ENCODE measurements around the gene SRPK2.
"Not testable (repeated sequence)": the region's sequence is repeated elsewhere in the genome, so short reads cannot be mapped to it uniquely, and the experiment has no call there.

SRPK2 gene

DNA sequence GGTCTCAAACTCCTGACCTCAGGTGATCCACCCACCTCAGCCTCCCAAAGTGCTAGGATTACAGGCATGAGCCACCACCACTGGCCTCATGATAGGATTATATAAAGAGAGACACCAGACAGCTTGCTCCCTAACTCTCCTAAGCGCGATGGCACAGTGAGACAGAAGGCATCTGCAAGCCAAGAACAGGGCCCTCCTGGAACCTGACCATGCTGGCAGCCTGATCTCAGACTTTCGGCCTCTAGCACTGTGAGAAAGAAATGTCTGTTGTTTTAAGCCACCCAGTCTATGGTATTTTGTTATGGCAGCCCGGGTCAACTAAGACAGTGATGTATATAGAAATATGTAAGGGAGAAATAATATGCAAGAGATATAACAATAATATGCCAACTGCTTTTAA, 51.2 kb downstream of the SRPK2 start:
- Histone ChIP-seq H2AK5ac (ENCODE audit: low read depth, low read length) (no peak overlapping the region), H2AFZ (ENCODE audit: low read length) (no peak overlapping the region), H2BK5ac (ENCODE audit: low read length) (no peak overlapping the region), H3K27ac (replicated peaks; ENCODE audit: low read length) (no peak overlapping the region), H3K4ac (ENCODE audit: low read length) (no peak overlapping the region), H3K18ac (ENCODE audit: low read length) (no peak overlapping the region), H3K4me3 (ENCODE audit: low read length in 2 of 2) (no peak overlapping the region), H3K27me3 (ENCODE audit: control insufficient read depth in 3 of 3, insufficient read depth in 3 of 3, low read depth in 1 of 3, low read length in 3 of 3) (no peaks in the 10 kb centered on the region), H3K4me2 (ENCODE audit: insufficient read depth, low read length, poor library complexity, severe bottlenecking) (no peak overlapping the region), H2BK120ac (ENCODE audit: low read depth, low read length) (no peak overlapping the region), H2BK15ac (ENCODE audit: low read length) (no peak overlapping the region), H3K79me1 (ENCODE audit: low read depth, low read length) (peaks cover 3% of the 10 kb centered on the region), H4K8ac (ENCODE audit: low read depth, low read length) (no peak overlapping the region), H3K23ac (ENCODE audit: low read depth, low read length, poor library complexity) (peak overlapping the region; percentile 43), H2BK12ac (ENCODE audit: low read length) (no peak overlapping the region), H3K4me1 (ENCODE audit: control insufficient read depth in 2 of 2, insufficient read depth in 1 of 2, low read depth in 1 of 2, low read length in 2 of 2) (no peaks in the 10 kb centered on the region), H3K9me3 (replicated peaks in 1 of 2; ENCODE audit: control insufficient read depth in 2 of 2, insufficient read depth in 1 of 2, low read depth in 1 of 2, low read length in 2 of 2) (no peaks in the 10 kb centered on the region), H3K36me3 (replicated peaks in 1 of 2; ENCODE audit: control insufficient read depth in 2 of 2, insufficient read depth in 2 of 2, low read length in 2 of 2) (peaks cover 0 to 3% of the 10 kb centered on the region in 2 donors), H3K14ac (ENCODE audit: low read length) (no peak overlapping the region), H3K9ac (ENCODE audit: low read depth, low read length, poor library complexity) (no peak overlapping the region), H4K91ac (ENCODE audit: low read depth, low read length, poor library complexity) (no peak overlapping the region)
- no peak for DNase-seq (ENCODE audit: low spot score)
- no CpG with 5 or more reads among the region's 4 CpGs for WGBS, 2 donors (ENCODE audit: extremely low coverage in 2 of 2, insufficient read length in 2 of 2, insufficient replicate concordance in 1 of 2)

- no peak overlapping the region for H3K4me2 ChIP-seq (ENCODE audit: insufficient read depth, low read length, poor library complexity, severe bottlenecking)
- H3K18ac ChIP-seq (ENCODE audit: low read length): no peak overlapping the region
- H2BK5ac ChIP-seq (ENCODE audit: low read length): no peak overlapping the region
- no peak overlapping the region for H2BK15ac ChIP-seq (ENCODE audit: low read length)
- H2AK5ac ChIP-seq (ENCODE audit: low read depth, low read length): no peak overlapping the region
- H4K8ac ChIP-seq (ENCODE audit: low read depth, low read length): no peak overlapping the region
- peaks cover 0 to 3% of the 10 kb centered on the region in 2 donors for H3K36me3 ChIP-seq (replicated peaks in 1 of 2; ENCODE audit: control insufficient read depth in 2 of 2, insufficient read depth in 2 of 2, low read length in 2 of 2)
- H3K79me1 ChIP-seq (ENCODE audit: low read depth, low read length): peaks cover 3% of the 10 kb centered on the region
- H3K4me3 ChIP-seq (ENCODE audit: low read length in 2 of 2): no peak overlapping the region
- no peak overlapping the region for H3K4ac ChIP-seq (ENCODE audit: low read length)
- H2BK12ac ChIP-seq (ENCODE audit: low read length): no peak overlapping the region
- H3K23ac ChIP-seq (ENCODE audit: low read depth, low read length, poor library complexity): no peak overlapping the region
- H2AFZ ChIP-seq (ENCODE audit: low read length): no peak overlapping the region
- H4K91ac ChIP-seq (ENCODE audit: low read depth, low read length, poor library complexity): no peak overlapping the region
- H3K27ac ChIP-seq (replicated peaks; ENCODE audit: low read length): no peak overlapping the region
- no peak overlapping the region for H3K14ac ChIP-seq (ENCODE audit: low read length)
- no peak for DNase-seq (ENCODE audit: low spot score)
- no peaks in the 10 kb centered on the region for H3K27me3 ChIP-seq (ENCODE audit: control insufficient read depth in 3 of 3, insufficient read depth in 3 of 3, low read depth in 1 of 3, low read length in 3 of 3)
- no peaks in the 10 kb centered on the region for H3K9me3 ChIP-seq (replicated peaks in 1 of 2; ENCODE audit: control insufficient read depth in 2 of 2, insufficient read depth in 1 of 2, low read depth in 1 of 2, low read length in 2 of 2)
- no peak overlapping the region for H2BK120ac ChIP-seq (ENCODE audit: low read depth, low read length)
- no peaks in the 10 kb centered on the region for H3K4me1 ChIP-seq (ENCODE audit: control insufficient read depth in 2 of 2, insufficient read depth in 1 of 2, low read depth in 1 of 2, low read length in 2 of 2)
- no CpG with 5 or more reads among the region's 1 CpG for WGBS, 2 donors (ENCODE audit: extremely low coverage in 2 of 2, insufficient read length in 2 of 2, insufficient replicate concordance in 1 of 2)
- H3K9ac ChIP-seq (ENCODE audit: low read depth, low read length, poor library complexity): no peak overlapping the region
These were observed 52.7 kb downstream of the SRPK2 start for GRCh38 chr7:105336009-105336408.

- not testable (repeated sequence) for H3K14ac ChIP-seq (ENCODE audit: low read length); H4K91ac ChIP-seq (ENCODE audit: low read depth, low read length, poor library complexity); H4K8ac ChIP-seq (ENCODE audit: low read depth, low read length); H2BK12ac ChIP-seq (ENCODE audit: low read length); H2BK15ac ChIP-seq (ENCODE audit: low read length); H3K27me3 ChIP-seq (ENCODE audit: control insufficient read depth in 3 of 3, insufficient read depth in 3 of 3, low read depth in 1 of 3, low read length in 3 of 3); H3K36me3 ChIP-seq (replicated peaks in 1 of 2; ENCODE audit: control insufficient read depth in 2 of 2, insufficient read depth in 2 of 2, low read length in 2 of 2); H2BK5ac ChIP-seq (ENCODE audit: low read length); H2AFZ ChIP-seq (ENCODE audit: low read length); H2BK120ac ChIP-seq (ENCODE audit: low read depth, low read length); H3K27ac ChIP-seq (replicated peaks; ENCODE audit: low read length); H3K18ac ChIP-seq (ENCODE audit: low read length); DNase-seq (ENCODE audit: low spot score); H3K4ac ChIP-seq (ENCODE audit: low read length); H2AK5ac ChIP-seq (ENCODE audit: low read depth, low read length); H3K4me1 ChIP-seq (ENCODE audit: control insufficient read depth in 2 of 2, insufficient read depth in 1 of 2, low read depth in 1 of 2, low read length in 2 of 2); H3K23ac ChIP-seq (ENCODE audit: low read depth, low read length, poor library complexity); H3K4me2 ChIP-seq (ENCODE audit: insufficient read depth, low read length, poor library complexity, severe bottlenecking); H3K9me3 ChIP-seq (replicated peaks in 1 of 2; ENCODE audit: control insufficient read depth in 2 of 2, insufficient read depth in 1 of 2, low read depth in 1 of 2, low read length in 2 of 2); H3K79me1 ChIP-seq (ENCODE audit: low read depth, low read length); H3K9ac ChIP-seq (ENCODE audit: low read depth, low read length, poor library complexity); H3K4me3 ChIP-seq (ENCODE audit: low read length in 2 of 2)
- no CpG with 5 or more reads among the region's 5 CpGs for WGBS, 2 donors (ENCODE audit: extremely low coverage in 2 of 2, insufficient read length in 2 of 2, insufficient replicate concordance in 1 of 2)
These were observed 56.1 kb downstream of the SRPK2 start for GRCh38 chr7:105332661-105333060.

DNA sequence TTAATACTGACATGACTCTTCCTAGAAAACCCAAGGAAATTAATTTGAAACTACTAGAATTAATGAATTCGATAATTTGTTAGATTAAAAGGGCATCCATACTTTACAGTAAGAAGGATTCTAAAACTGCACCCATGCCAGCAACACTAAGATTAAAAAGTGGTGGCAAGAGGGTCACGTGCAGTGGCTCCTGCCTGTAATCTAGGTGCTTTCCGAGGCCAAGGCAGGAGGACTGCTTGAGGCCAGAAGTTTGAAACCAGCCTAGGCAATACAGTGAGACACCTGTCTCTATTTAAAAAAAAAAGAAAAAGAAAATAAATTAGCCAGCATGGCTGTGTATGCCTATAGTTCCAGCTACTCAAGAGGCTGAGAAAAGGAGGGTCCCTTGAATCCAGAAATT, 58.2 kb downstream of the SRPK2 start:
- no peak overlapping the region for H3K27ac ChIP-seq (replicated peaks; ENCODE audit: low read length)
- no peak overlapping the region for H4K8ac ChIP-seq (ENCODE audit: low read depth, low read length)
- H2BK5ac ChIP-seq (ENCODE audit: low read length): no peak overlapping the region
- no peak overlapping the region for H2BK12ac ChIP-seq (ENCODE audit: low read length)
- H3K9me3 ChIP-seq (replicated peaks in 1 of 2; ENCODE audit: control insufficient read depth in 2 of 2, insufficient read depth in 1 of 2, low read depth in 1 of 2, low read length in 2 of 2): no peaks in the 10 kb centered on the region
- no CpG with 5 or more reads among the region's 3 CpGs for WGBS, 2 donors (ENCODE audit: extremely low coverage in 2 of 2, insufficient read length in 2 of 2, insufficient replicate concordance in 1 of 2)
- H3K23ac ChIP-seq (ENCODE audit: low read depth, low read length, poor library complexity): no peak overlapping the region
- peaks cover 0 to 3% of the 10 kb centered on the region in 2 donors for H3K36me3 ChIP-seq (replicated peaks in 1 of 2; ENCODE audit: control insufficient read depth in 2 of 2, insufficient read depth in 2 of 2, low read length in 2 of 2)
- no peak overlapping the region for H2AK5ac ChIP-seq (ENCODE audit: low read depth, low read length)
- H3K4me1 ChIP-seq (ENCODE audit: control insufficient read depth in 2 of 2, insufficient read depth in 1 of 2, low read depth in 1 of 2, low read length in 2 of 2): no peaks in the 10 kb centered on the region
- H2BK15ac ChIP-seq (ENCODE audit: low read length): no peak overlapping the region
- H3K4me2 ChIP-seq (ENCODE audit: insufficient read depth, low read length, poor library complexity, severe bottlenecking): no peak overlapping the region
- H3K4ac ChIP-seq (ENCODE audit: low read length): no peak overlapping the region
- H2BK120ac ChIP-seq (ENCODE audit: low read depth, low read length): no peak overlapping the region
- H3K79me1 ChIP-seq (ENCODE audit: low read depth, low read length): no peaks in the 10 kb centered on the region
- no peaks in the 10 kb centered on the region for H3K27me3 ChIP-seq (ENCODE audit: control insufficient read depth in 3 of 3, insufficient read depth in 3 of 3, low read depth in 1 of 3, low read length in 3 of 3)
- DNase-seq (ENCODE audit: low spot score): no peak
- no peak overlapping the region for H3K9ac ChIP-seq (ENCODE audit: low read depth, low read length, poor library complexity)
- H3K18ac ChIP-seq (ENCODE audit: low read length): no peak overlapping the region
- H3K14ac ChIP-seq (ENCODE audit: low read length): no peak overlapping the region
- no peak overlapping the region for H3K4me3 ChIP-seq (ENCODE audit: low read length in 2 of 2)
- no peak overlapping the region for H2AFZ ChIP-seq (ENCODE audit: low read length)
- H4K91ac ChIP-seq (ENCODE audit: low read depth, low read length, poor library complexity): no peak overlapping the region

Data from neuronal stem cell (in vitro differentiated cells).